Measurements from ENCODE around the gene NAA15.
"Not testable (repeated sequence)": the region's sequence is repeated elsewhere in the genome, so short reads cannot be mapped to it uniquely, and the experiment has no call there.

NAA15 gene

DNA sequence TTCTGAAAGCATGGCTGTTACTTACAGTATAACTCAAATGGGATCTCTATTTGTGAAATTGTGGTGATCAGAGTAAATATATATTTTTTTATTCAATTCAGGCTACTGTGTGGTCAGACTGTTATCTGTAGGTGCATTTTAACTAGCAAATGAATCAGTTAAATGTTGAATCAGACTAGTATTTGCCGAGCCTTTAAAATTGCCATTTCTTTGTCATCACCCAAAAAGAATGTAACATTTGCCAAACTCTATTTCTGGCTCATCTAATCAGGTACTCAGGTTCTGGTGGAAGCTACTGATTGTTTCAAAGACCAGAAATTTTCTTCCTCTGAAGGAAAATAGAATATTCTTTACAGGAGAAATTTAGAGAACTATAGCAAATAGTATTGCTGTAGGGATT, 1.8 kb upstream of the NAA15 start:
- no peak for DNase-seq

DNA sequence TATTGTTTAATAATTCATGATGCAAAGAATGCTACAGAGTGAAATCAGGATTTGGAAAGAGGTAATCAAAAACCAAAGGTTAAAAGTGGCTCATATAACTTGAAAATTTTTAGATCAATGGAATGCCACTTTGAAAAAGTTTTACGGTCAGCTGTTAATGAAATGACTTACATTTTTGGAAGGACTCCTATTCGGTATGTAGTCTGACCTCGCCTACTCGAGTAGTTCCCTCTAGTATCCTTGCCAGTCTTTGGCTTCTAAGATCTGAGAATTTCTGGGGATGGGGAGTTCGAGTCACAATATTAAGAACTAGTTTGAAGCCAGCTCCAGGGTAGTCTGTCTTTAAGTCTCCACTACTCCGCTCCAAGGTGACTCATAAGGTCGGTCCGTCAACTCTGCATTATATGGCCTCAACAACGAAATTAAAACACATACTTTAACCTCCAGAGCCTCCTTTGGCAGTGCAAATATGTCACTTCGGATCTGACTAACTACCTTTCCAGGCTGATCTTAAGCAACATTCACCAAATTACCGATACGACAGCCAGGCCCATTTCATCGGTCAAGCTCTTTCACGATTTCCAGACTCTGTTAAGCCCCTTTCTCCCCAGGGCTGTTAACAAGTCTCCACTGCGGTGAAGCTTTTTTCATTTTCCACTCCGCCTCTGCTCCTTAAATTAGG, 733 bp upstream of the NAA15 start:
- DNase-seq = no peak

DNA sequence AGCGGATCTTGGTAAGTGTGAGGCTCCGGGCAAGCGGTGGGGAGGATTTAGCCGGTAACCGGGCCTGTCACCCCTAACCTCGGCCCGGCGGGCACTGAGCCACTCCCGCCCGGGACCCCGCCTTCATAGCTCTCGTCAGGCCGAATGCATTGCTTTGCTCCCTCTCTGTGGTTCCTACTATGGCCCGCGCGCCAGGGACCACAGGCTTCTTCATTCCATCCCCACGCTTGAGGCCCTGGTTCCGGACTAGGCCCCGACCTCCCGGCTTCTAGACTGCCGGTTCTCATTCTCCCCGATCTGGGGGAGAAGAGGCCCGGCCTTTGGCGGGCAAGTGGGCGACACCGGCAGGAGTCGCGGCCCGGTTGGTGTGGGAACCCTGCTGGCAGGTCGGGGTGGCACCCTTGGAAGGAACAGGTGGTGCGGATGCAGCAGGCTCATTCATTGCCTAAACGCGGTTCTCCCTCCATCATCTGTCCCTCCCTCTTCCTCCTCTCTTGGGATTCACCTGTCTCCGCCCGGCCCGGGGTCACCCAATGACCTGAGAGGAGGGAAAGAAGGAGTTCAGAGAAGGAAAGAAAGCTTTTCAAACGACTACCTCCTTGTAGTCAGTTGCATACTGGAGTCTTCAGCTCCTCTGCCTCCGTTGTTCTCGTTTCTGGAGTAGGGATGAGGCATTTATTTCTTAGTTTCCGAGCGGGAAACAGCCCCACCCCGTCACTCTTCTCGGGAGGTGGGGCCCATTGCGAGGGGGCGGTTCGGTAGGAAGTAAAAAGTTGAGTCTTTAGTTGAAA, 711 bp downstream of the NAA15 start, which contains the start of gene NDUFC1:
Gene NDUFC1 (minus strand): TSS at position 657 of the 791 bp plus-strand sequence. CDS start 6,679 bp downstream, outside the sequence.
- no peak for DNase-seq

DNA sequence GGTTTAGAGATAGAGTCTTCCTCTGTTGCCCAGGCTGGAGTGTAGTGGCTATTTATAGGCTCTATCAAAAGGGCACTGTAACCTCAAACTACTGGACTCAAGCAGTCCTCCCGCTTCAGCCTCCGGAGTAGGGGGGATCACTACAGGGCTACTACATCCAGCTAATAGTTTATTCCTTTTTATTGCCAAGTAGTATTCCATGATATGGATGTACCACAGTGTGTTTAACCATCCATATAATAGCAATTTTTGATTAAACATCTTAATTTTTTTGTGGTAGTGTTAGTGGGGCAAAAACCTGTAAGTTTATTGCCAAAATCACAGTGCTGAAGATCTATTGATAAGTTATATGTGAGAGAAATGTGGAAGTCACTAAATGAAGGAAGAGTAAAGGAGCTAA, 3.6 kb downstream of the NAA15 start:
- no peak for DNase-seq

DNA sequence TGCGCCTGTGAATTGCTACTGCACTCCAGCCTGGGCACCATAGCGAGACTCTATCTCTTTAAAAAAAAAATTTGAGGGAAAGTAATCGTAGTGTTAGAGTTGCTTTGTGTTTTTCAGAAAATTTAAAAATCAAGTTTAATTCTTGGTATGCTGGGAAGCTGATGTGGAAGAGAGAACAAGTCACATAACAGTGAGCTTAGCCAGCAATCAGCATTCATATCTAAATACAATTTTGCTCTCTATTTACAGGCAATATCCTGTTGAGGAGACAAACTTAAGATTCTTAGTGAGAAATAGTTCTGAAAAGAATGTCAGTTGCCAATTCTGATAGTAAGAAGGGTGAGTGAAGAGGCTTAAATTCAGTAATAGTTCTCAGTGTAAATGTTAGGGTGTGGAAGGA, 10.6 kb downstream of the NAA15 start:
- DNase-seq = no peak

DNA sequence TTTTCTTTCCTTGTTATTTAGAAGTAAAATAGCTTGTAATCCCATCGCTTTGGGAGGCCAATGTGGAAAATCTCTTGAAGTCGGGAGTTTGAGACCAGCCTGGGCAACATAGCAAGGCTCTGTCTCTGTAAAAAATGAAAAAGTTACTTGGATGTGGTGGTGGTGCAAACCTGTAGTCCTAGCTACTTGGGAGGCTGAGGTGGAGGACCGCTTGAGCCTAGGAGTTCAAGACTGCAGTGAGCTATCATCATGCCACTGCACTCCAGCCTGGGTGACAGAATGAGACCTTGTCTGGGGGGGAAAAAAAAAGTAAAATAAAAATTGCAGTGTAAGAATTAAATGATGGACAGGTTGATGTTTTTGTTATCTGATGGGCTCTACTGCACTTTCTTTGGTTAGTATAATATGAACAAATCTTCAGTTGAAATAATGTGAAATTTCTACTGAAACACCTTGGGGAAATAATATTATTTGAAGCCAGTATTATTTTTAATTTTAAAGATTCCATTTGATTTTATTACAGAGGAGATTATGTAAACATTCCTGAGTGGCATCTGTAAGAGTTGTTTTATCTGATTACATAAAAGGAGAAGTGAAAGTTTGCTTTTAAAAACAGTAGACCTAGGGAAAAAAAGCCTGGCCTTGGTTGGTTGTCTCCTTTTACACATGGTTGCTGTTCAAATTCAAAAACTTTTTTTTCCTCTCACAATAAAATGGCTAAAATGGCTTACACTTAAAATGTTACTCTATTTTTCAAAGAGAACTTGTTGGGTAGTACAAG, 11.4 kb downstream of the NAA15 start:
- no peak for DNase-seq

DNA sequence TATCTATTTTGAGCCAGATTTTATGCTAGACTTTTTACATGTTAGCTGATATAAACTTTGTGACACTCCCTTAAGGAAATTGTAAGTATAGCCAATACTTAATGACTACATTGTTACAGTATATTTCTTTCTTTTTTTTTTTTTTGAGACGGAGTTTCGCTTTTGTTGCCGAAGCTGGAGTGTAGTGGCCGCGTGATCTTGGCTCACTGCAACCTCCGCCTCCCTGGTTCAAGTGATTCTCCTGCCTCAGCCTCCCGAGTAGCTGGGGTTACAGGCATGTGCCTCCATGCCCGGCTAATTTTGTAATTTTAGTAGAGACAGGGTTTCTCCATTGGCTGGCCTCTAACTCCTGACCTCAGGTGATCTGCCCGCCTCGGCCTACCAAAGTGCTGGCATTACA, 12.1 kb downstream of the NAA15 start:
- not testable (repeated sequence) for DNase-seq

DNA sequence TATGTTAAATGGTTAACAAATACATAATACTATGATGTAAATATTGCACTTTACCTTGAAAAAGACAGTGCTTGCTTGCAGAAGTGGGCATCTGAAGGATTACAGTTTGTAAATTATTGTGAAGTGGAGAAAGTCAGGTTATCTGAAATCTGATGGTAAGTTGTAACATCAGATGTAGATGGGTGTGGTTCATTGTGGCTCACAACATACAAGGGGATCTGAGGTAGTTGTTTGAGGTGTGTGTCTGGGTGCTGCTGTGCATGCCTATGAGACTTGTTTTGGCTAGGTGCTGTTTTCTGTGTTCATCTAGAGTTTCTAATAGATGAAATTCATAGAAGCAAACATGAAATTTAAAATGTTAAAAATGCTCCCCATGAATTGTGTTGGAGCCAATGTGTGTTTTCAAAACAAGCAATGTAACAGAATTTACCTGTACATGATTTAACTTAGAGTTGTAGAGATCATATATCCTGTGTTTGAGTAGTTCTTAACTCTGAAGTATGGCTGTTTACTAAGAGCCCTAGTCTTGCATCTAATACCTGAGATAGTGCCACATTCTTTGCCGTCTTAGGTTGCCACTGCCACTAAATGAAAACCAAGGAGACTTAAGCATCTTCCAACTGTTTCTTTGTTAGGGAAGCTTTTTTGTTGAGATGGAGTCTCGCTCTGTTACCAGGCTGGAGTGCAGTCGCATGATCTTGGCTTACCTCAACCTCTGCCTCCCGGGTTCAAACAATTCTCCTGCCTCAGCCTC, 12.9 kb downstream of the NAA15 start:
- no peak for DNase-seq

DNA sequence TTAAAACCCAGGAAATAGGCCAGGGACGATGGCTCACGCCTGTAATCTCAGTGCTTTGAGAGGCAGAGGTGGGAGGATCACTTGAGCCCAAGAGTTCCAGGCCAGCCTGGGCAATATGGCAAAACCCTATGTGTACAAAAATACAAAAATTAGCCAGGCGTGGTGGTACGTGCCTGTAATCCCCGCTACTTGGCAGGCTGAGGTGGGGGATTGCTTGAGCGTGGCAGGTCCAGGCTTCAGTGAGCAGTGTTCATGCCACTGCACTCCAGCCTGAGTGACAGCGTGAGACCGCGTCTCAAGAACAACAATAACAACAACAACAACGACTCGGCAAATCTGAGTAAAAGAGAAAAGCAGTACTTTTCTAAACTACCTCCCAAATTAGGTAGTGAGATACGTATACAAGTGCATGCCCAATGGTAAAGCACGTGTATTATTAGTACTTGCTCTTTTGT, 13.9 kb downstream of the NAA15 start:
- DNase-seq = no peak

DNA sequence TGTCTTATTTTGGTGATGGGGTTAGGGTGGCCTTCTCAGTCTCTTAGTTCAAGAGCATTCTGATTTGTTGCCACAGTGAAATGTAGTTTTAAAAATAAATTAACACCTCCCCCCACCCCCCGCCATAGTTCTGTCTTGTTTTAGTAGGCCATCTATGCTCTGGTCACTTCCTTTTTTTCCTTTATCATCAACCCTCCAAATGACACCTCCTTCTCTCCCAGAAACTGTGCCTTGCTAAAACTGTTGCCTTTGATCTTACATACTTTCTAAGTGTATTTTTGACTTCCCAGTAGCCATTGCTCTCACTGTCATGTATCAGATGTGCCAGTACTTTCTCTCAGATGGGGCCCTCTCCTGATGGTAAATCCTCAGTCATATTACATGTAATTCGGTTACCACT, 15.4 kb downstream of the NAA15 start:
- DNase-seq = no peak

DNA sequence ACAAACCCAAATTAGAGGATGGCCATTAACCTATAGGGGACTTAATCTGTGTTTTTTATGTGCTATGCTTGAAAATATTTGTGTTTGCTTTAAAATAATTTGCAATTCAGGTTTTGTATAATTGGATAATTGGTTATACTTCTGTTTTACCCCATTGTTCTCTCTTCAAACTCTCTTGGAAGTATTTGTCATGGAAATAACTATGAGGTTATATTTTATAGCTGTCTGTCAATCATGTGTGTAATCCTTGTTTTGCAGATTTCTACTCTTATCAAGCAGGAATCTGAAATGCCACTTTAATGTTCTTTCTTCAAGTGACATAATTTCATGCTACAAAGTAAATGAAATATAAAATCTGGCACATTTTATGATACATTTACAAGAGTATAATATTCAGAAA, 16.3 kb downstream of the NAA15 start:
- DNase-seq = no peak

DNA sequence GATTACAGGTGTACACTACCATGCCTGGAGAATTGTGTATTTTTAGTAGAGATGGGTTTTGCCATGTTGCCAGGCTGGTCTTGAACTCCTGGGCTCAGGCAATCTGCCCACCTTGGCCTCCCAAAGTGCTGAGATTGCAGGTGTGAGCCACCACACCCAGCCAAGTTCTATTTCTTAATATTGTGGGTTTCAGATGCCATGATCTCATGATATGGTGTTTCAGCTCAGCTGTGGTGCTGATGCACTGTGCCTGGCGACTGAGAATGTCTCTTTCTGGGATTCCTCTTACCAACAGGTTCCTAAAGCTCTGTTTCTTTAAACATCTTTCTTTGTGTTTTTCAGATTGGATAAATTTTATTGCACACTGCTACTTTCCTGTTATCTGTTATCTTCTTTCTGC, 18.3 kb downstream of the NAA15 start:
- no peak for DNase-seq

DNA sequence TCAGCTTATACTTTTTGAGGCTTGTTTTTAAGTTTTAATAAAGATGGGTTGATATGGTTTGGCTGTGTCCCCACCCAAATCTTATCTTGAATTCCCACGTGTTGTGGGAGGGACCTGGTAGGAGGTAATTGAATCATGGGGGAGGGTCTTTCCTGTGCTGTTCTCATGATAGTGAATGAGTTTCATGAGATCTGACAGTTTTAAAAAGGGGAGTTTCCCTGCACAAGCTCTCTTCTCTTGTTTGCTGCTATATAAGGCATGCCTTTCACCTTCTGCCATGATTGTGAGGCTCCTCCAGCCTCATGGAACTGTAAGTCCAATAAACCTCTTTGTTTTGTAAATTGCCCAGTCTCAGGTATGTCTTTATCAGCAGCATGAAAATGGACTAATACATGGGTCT, 20.8 kb downstream of the NAA15 start:
- not testable (repeated sequence) for DNase-seq

DNA sequence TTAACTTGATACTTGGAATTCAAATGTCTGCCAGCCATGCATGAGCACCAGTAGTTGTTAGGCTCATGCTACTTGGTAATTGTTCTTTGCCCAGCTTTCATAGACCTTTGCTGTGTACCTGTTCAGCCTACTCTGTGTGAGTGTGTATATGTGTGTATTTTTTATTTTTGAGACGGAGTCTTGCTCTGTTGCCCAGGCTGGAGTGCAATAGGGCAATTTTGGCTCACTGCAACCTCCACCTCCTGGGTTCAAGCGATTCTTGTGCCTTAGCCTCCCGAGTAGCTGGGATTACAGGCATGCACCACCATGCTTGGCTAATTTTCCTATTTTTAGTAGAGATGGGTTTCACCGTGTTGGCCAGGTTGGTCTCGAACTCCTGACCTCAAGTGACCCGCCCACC, 21.2 kb downstream of the NAA15 start:
- DNase-seq = not testable (repeated sequence)

DNA sequence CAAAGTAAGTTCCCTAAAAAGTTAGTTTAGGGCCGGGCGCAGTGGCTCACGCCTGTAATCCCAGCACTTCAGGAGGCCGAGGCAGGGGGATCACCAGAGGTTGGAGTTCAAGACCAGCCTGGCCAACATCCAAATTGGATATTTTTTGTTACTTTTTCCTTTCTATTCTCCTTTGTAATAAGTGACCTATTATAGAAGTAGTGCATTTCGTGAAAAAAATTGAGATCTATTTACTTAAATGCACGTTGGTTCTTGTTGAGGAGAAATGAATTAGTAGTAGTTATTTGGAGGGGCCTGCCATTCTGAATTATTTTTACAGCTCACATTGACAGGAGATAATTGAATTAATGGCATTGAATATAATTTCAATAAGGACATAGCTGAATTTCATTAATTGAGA, 23.3 kb downstream of the NAA15 start:
- DNase-seq = no peak

DNA sequence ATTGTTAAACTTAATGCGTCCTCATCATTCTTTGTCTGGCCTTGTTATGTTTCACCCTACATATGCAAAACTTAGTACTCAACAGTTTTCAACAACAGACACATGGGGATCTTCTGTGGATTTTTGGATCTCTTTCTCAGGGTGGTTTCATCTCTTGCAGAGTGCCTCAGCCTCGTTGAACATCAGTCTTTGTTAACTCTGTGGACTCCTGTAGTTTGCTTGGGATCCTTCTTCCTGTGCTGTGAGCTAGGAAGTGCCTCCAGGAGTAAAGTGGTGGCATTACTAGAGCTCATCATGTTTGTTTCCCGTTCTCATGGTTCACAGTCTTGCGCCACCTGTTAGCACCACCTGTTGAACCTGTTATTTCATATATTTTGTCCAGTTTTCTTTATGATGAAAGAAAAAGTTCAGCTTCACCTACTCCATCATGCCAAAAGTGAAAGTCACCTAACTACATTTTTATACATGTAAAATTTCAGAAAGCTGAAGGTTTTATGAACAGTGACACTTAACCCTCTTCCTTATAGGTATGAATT, 28.4 kb downstream of the NAA15 start:
- no peak for DNase-seq

DNA sequence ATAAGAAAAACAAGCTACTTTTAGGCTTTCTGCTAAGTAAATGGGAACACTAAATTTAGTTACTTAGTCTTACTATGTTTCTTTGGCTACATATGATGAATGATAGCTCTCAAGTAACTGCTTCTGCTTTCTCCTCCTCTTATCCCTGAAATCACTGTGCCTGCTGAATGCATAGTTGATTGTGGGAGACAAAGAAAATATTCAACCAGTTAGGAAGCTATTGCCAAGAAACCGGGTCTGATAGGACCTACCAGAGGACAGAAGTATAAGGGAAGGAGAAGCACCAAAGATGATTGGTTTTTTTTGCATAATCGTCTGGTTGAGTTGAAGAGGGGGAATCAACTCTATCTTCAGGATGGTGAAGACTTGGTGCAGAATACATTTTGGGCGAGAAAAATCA, 29.0 kb downstream of the NAA15 start:
- no peak for DNase-seq

DNA sequence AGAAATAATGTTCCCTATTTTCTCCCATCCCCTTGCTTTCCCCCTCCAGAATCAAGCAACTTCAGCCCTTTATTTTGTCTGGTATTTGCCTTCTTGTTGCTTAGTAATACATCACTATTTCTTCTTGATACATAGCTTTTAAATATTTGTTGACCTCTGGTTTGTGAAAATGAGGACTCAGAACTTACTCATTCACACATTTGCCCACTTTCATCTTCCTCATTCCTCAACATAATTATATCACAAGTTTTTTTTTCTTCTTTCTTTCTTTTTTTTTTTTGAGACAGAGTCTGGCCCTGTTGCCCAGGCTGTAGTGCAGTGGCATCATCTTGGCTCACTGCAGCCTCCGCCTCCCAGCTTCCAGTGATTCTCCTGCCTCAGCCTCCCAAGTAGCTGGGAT, 29.9 kb downstream of the NAA15 start:
- DNase-seq = no peak

DNA sequence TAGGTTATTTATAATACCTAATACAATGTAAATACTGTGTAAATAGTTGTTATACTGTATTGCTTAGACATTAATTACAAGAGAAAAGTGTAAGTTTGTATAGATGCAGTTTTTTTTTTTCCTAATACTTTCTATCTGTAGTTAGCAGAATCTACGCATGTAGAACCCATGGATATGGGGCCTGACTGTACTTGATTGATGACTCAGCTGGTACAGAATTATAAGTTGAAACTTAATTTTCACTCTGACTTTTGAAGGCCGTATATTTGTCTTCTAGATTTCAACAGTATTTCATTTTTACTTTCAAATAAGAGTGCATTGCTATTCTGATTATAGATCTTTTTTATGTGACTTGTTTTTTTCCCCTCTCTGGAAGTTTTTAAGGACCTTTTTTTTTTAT, 31.7 kb downstream of the NAA15 start:
- no peak for DNase-seq

DNA sequence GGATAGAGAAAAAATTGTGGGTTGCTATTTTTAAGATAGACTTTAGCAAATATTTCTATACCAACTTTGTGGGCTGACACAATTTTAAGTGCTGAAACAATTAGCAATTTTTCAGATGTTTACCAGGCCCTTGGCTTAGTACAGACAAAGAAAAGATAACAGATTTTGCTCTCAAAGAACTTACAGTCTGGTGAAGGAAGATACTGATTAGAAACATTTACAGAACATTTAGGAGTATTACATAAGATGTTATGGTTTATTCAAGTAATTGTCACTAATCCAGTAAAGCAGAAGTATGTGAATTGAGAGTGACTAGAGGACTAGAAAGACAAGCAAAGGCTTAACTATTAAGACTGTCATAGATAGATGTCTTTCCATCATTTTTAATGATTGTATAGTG, 36.3 kb downstream of the NAA15 start:
- DNase-seq = no peak

DNA sequence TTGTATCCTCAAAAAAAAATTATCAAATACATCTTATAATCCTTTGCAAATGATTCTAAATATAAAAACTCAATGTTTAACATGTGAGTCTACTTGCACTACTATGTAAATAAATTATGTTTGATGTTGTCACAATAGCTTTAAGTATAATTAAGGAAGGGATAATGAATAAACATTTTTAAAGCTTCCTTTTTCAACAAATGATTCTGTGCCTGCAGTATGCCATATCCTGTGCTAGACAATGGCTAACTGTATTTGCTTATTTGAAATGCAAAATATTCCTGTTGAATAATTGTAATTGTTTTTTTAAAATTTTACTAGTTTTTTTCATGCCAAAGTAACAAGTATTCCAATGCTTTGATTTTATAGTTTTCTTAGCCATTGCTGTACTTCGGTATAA, 60.0 kb downstream of the NAA15 start:
- no peak for DNase-seq

DNA sequence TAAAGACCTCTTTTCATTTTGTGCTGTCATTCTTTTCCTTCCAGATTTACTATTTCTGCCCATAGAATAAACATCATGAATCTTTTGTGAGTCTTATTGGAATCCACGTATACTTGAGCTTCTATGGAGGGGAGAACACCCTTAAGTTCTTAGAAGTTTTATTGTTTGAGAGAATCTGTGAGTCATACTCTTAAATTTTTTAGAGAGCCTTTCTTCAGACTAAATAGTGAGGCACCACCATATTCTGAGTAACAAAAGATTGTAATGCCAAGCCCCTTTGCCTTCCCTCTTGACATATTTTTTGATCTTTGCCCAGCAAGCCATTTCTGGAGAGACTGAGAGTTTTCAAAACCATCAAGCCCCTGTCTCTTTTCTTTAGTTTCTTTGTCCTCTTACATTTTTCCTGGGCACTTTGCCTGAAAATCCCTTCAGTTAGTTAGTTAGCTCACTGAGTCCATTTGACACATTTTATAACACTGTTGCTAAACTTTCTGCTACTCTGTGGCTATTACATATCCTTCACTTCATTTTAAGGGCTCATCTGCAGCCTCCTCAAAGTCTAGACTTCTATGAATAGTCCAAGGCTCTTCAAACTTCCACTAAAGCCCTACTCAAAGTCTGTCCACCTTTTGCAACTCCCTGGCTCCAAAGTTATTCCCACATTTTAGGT, 66.3 kb downstream of the NAA15 start:
- DNase-seq = no peak

Data from NCI-H187 treated with DMSO at 0.1 percent for 48 hours (cell line).